ENCODE data around the gene ADSS1. TPM values are rescaled to one million over a fixed set of nuclear protein-coding genes. Genes with fewer than 3 reads are reported as not detected.

Gene ADSS1
- total RNA-seq, 1 experiment from 2014 or later = 3.2 TPM

DNA sequence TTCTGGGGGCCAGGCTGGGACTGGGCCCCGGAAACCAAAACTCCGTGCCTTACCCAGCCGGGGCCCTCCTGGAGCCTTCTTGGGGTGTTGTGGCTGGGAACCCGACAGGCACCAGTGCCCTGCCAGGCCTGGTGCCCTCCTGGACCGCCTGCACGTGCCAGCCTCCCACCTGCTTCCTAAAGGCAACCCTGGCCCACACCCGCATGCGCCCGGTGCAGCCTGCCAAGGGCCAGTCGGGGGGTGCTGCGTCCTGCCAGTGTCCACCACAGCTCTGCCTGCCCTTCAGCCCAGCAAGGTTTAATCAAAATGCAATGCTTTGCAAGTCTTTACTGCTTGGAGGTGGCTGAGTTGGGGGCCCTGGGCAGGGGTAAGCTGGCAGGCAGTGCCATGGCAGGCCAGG is 5.2 kb upstream of the ADSS1 start:
- TF ChIP-seq, protein P1, sequence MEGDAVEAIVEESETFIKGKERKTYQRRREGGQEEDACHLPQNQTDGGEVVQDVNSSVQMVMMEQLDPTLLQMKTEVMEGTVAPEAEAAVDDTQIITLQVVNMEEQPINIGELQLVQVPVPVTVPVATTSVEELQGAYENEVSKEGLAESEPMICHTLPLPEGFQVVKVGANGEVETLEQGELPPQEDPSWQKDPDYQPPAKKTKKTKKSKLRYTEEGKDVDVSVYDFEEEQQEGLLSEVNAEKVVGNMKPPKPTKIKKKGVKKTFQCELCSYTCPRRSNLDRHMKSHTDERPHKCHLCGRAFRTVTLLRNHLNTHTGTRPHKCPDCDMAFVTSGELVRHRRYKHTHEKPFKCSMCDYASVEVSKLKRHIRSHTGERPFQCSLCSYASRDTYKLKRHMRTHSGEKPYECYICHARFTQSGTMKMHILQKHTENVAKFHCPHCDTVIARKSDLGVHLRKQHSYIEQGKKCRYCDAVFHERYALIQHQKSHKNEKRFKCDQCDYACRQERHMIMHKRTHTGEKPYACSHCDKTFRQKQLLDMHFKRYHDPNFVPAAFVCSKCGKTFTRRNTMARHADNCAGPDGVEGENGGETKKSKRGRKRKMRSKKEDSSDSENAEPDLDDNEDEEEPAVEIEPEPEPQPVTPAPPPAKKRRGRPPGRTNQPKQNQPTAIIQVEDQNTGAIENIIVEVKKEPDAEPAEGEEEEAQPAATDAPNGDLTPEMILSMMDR (IDR thresholded peaks at IDR 0.05; ENCODE audit: insufficient read depth in 1 of 2, low read depth in 1 of 2, low read length in 1 of 2, severe bottlenecking in 1 of 2, unreplicated experiment in 1 of 2) = no peak
- Mint-ChIP-seq H3K9me3 (ENCODE audit: unreplicated experiment) (no peaks in the 10 kb centered on the region), H3K4me1 (ENCODE audit: low read depth, unreplicated experiment) (no peaks in the 10 kb centered on the region), H3K36me3 (ENCODE audit: insufficient read depth, unreplicated experiment) (no peaks in the 10 kb centered on the region), H3K4me3 (ENCODE audit: unreplicated experiment) (no peak overlapping the region), H3K27me3 (ENCODE audit: insufficient read depth, unreplicated experiment) (no peaks in the 10 kb centered on the region), H3K27ac (ENCODE audit: unreplicated experiment) (no peak overlapping the region)
- no peak for DNase-seq
- Histone ChIP-seq H3K9me3 (no peaks in the 10 kb centered on the region), H3K4me1 (peaks cover 8% of the 10 kb centered on the region), H3K27me3 (replicated peaks; ENCODE audit: control insufficient read depth, insufficient read depth, low read length) (no peaks in the 10 kb centered on the region), H3K36me3 (ENCODE audit: control insufficient read depth, insufficient read depth, low read length) (no peaks in the 10 kb centered on the region), H3K4me3 (ENCODE audit: low read depth, low read length) (no peak overlapping the region)
- POLR2A ChIA-PET = no interaction called here
- BruUV-seq (replicated peaks) = no TSS peak
- CTCF ChIA-PET = no interaction called here
- intact Hi-C loops (cut with micrococcal nuclease; ENCODE audit: unreplicated experiment) = no loop called here

DNA sequence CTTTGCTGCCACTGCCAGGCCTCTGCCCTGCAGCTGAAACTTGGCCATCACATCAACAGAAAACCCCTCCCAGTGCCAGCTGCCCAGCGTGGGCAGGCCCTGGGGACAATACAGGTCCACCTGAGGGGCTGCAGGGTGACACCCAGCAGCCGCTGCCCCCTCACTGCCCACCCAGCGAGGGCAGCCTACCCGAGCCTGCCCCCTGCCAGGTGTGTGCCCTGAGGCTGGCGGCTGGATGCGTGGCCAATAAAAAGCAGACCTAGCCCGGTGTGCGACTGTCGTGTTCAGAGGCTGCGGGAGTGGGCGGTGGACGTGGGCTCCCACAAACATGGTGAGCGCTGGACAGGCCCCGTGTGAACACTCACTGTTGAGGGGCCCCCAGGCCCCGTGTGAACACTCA is 4.7 kb upstream of the ADSS1 start:
- intact Hi-C loops (cut with micrococcal nuclease; ENCODE audit: unreplicated experiment) = no loop called here
- POLR2A ChIA-PET = no interaction called here
- no peaks in the 10 kb centered on the region for H3K9me3 ChIP-seq
- H3K4me3 ChIP-seq (ENCODE audit: low read depth, low read length) = no peak overlapping the region
- CTCF ChIA-PET = no interaction called here
- H3K4me1 Mint-ChIP-seq (ENCODE audit: low read depth, unreplicated experiment) = no peaks in the 10 kb centered on the region
- H3K9me3 Mint-ChIP-seq (ENCODE audit: unreplicated experiment) = no peaks in the 10 kb centered on the region
- no peaks in the 10 kb centered on the region for H3K36me3 Mint-ChIP-seq (ENCODE audit: insufficient read depth, unreplicated experiment)
- BruUV-seq (replicated peaks) = no TSS peak
- no peak overlapping the region for H3K4me3 Mint-ChIP-seq (ENCODE audit: unreplicated experiment)
- H3K27ac Mint-ChIP-seq (ENCODE audit: unreplicated experiment) = no peak overlapping the region
- no peaks in the 10 kb centered on the region for H3K27me3 Mint-ChIP-seq (ENCODE audit: insufficient read depth, unreplicated experiment)
- no peak for DNase-seq
- no peaks in the 10 kb centered on the region for H3K36me3 ChIP-seq (ENCODE audit: control insufficient read depth, insufficient read depth, low read length)
- TF ChIP-seq, protein P1 (IDR thresholded peaks at IDR 0.05; ENCODE audit: insufficient read depth in 1 of 2, low read depth in 1 of 2, low read length in 1 of 2, severe bottlenecking in 1 of 2, unreplicated experiment in 1 of 2) = no peak
- H3K4me1 ChIP-seq = peaks cover 8% of the 10 kb centered on the region
- no peaks in the 10 kb centered on the region for H3K27me3 ChIP-seq (replicated peaks; ENCODE audit: control insufficient read depth, insufficient read depth, low read length)

DNA sequence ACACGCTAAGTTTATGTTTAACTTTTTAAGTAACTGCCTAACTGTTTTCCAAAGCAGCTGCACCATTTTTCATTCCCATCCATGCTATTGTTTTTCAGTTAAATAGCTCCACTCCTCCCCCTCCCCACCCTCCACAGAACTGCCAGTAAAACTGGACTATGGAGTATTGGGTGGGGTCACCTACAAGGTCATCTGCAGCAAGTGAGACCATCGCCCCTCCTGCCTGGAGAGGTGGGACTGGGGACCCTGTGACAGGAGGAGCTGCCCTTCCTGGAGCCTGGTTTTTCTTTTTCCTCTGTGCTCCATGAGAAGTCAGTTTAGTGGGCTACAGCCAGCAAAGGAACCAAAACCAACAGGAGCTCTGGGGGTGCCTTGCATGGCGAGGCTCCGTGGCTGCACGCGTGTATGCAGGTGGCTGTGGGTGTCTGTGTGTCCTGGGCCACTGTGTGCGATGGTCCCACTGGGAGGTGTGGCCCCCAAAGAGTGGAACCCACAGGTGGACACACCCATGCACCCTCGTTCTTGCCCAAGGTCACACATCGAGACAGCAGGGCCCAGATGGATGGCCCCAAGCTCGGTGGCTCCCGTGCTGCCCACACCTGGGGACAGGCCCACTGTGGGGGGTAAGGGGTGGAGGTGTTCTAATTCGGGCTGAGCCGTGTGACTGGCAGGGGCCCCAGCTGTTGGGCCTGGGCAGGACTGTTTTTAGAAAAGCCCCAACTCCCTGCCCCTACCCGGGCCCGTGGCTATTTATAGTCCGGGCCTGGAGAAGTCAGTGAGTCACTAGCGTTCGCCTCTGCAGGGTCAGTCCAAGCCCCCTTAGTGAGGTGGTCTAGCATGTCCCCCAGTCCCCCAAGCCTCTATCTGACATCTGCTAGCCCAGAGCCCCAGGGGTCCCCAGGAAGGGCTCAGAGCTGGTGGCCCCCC is 2.3 kb upstream of the ADSS1 start:
- POLR2A ChIA-PET = no interaction called here
- Mint-ChIP-seq H3K36me3 (ENCODE audit: insufficient read depth, unreplicated experiment) (no peaks in the 10 kb centered on the region), H3K27me3 (ENCODE audit: insufficient read depth, unreplicated experiment) (no peaks in the 10 kb centered on the region), H3K27ac (ENCODE audit: unreplicated experiment) (no peak overlapping the region), H3K4me1 (ENCODE audit: low read depth, unreplicated experiment) (no peaks in the 10 kb centered on the region), H3K9me3 (ENCODE audit: unreplicated experiment) (no peaks in the 10 kb centered on the region), H3K4me3 (ENCODE audit: unreplicated experiment) (no peak overlapping the region)
- no peaks in the 10 kb centered on the region for H3K9me3 ChIP-seq
- no peak overlapping the region for H3K4me3 ChIP-seq (ENCODE audit: low read depth, low read length)
- no peaks in the 10 kb centered on the region for H3K36me3 ChIP-seq (ENCODE audit: control insufficient read depth, insufficient read depth, low read length)
- no TSS peak for BruUV-seq (replicated peaks)
- CTCF ChIA-PET = interaction anchor here (1.6 kb wide), 1 partner anchor 31 kb away, joined by 5 read pairs; the partner anchor contains the start of gene SIVA1
- TF ChIP-seq, protein P1 (IDR thresholded peaks at IDR 0.05; ENCODE audit: insufficient read depth in 1 of 2, low read depth in 1 of 2, low read length in 1 of 2, severe bottlenecking in 1 of 2, unreplicated experiment in 1 of 2) = no peak
- no peak for DNase-seq
- intact Hi-C loops (cut with micrococcal nuclease; ENCODE audit: unreplicated experiment) = no loop called here
- peaks cover 12% of the 10 kb centered on the region for H3K4me1 ChIP-seq
- no peaks in the 10 kb centered on the region for H3K27me3 ChIP-seq (replicated peaks; ENCODE audit: control insufficient read depth, insufficient read depth, low read length)
